Measurements from ENCODE around the gene PTCD2.
A peak's percentile ranks its signal among the peaks of the same experiment; 100 is the strongest.
"Not testable (repeated sequence)": the region's sequence is repeated elsewhere in the genome, so short reads cannot be mapped to it uniquely, and the experiment has no call there.

The PTCD2 gene

GRCh38 chr5:72319976-72320752 is at the start of gene PTCD2, which contains the start of gene MRPS27:
TSS of gene PTCD2 (plus strand) at chr5:72320373. CDS start at chr5:72320383, 10 bp downstream.
TSS of gene MRPS27 (minus strand) at chr5:72320240. CDS start at chr5:72320221, 19 bp downstream.
- peak; percentile 96 to 98 for DNase-seq

- no peak for DNase-seq
Observed at GRCh38 chr5:72271702-72272101, 48.5 kb upstream of the PTCD2 start.

- no peak for DNase-seq
Observed at GRCh38 chr5:72272398-72272797, 47.8 kb upstream of the PTCD2 start.

GRCh38 chr5:72273547-72273946 is 46.6 kb upstream of the PTCD2 start:
- DNase-seq = no peak

- no peak for DNase-seq
Observed at GRCh38 chr5:72276219-72276752, 43.9 kb upstream of the PTCD2 start.

GRCh38 chr5:72280581-72281069 is 39.5 kb upstream of the PTCD2 start:
- no peak for DNase-seq

- no peak for DNase-seq
Observed at GRCh38 chr5:72281430-72281763, 38.8 kb upstream of the PTCD2 start.

GRCh38 chr5:72281764-72282499 is 38.2 kb upstream of the PTCD2 start:
- DNase-seq = peak; percentile 6 to 7

DNA sequence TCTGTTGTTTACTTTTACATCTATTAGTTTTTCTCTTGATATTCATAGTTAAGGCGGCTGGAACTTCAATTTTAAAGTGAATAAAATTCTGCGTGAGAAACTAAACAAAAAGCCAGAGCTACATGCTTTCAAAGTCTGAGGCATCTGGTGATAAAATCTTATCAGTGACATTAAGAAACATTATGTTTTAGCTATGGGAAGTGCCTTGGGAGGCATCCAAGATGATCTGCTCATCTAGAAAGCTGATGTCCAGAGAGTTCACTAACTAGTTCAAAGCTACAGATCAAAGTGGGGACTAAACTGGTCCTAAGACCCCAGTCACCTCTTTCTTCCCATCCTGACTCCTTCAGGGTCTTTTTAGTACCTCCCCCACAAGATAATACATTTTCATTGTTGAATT is 37.3 kb upstream of the PTCD2 start:
- DNase-seq = no peak

DNA sequence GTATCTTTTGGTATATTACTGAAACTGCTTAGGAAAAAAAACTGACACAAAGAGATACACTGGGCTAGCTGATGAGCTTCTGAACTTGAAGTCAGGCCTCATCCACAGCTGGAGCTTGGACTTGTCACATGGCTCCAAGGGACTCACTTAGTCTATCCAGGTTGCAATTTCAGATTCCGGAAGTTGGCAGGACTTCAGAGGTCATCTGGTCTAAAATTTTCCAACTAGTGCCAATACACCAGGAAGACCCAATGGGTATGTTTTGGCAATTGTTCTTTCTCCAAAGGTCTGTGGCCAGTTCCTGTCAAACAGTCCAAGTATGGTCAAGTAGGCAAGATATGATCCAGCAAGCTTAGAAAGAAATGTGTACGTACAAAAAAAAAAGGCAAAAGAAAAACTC is 36.8 kb upstream of the PTCD2 start:
- DNase-seq = no peak

DNA sequence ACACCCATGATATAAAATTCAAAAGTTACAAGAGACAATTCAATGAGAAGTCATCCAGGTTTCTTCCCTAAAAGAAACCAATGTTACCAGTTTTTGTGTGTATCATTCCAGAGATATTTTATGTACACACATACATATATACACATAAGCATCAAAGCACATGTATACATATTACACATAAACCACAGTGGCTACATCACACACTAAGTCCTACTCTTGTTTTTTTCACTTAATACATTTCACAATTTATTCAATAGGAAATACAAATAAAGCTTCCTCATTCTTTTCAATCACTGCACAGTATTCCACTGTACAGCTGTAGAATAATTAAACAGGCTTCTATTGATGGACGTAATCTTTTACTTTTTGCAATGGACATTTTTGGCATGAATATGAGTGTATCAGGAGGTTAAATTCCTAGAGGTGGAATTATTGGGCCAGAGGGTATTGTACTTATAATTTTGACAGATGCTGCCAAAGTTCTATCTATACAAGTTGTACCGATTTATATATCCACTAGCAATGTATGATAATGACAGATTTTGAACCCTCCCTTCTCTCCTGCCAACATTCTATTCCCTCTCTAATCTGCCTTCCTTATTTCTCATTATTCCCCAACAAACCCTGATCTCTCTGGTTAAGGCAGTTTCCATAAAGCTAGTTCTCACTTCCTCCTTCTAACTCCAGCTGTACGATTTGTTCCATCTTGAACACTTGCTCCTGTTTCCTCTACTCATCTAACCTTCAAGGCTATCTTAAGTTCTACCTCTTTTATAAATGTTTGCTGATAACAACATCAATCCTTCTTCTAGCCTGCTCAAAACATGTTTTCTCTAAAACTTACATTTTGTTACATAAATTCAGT is 35.4 kb upstream of the PTCD2 start:
- DNase-seq = peak; percentile 26 to 31

DNA sequence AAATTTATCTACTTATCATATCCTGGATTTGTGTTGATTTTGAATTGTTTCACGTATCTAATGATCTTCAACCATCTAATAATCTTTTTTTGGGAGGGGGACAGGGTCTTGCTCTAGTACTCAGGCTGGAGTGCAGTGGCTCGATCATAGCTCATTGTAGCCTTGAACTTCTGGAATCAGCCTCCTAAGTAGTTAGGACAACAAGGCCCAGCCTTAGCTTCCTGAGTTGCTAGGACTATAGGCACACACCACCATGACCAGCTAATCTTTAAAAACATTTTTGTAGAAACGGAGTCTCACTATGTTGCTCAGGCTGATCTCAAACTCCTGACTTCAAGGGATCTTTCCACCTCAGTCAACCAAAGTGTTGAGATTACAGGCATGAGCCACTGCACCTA is 34.8 kb upstream of the PTCD2 start:
- DNase-seq = no peak

GRCh38 chr5:72286798-72287197 is 33.4 kb upstream of the PTCD2 start:
- DNase-seq = no peak

GRCh38 chr5:72288924-72289323 is 31.2 kb upstream of the PTCD2 start:
- DNase-seq = no peak

DNA sequence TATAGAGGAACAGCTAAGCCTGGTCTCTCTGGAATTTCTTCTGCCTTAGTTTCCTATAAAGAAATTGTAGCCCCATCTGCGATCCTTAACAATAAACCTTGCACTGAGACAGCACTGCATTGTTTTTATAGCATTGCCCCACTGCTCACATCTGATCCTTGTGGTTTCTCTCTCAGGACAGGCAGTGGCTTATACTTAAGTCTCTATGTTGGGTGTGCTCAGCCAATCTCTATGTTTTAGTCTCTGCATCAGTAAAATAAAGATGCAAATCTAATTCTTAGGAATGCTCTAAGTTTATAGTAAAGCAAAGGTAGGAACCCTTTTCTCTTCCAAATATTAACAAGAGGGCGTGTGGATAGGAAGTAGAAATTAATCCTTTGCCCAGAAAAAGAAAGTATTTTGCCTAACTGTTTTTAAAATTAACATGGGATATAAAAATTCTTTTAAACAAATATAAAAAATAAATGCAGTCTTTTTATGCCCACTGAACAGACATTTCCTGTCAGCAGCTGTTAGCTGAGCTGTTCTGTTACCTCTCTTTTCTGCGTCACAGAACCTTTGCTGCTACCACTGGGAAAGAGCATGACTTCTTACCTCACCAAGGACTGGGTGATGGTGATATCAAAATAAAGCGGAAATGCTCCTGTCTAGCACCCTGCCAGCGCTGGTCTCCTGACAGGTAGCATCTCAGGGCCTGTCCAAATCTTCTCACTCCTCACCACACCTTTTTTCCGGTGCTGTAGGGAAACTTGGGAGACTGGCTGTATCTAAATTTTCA is 29.6 kb upstream of the PTCD2 start:
- DNase-seq = no peak

GRCh38 chr5:72291601-72292000 is 28.6 kb upstream of the PTCD2 start:
- DNase-seq = no peak

DNA sequence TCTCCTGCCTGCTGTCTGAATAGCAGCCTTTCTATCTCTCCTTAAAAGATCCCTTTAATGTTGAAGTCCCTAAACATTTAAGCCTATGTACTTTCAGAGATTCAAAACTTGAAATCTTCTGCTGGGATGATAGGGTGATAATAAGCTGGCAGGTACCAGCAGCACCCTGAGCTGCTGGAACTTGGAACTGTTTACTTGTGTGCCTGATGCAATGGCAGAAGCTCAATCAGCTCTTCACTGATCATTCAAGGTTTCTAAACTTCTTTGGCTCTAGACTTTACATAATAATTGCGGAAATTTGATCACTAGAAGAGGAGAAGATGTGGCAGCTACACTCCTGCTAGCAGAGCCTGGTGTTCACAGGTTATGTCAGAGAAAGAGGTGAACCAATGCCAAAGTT is 27.8 kb upstream of the PTCD2 start:
- DNase-seq = no peak

DNA sequence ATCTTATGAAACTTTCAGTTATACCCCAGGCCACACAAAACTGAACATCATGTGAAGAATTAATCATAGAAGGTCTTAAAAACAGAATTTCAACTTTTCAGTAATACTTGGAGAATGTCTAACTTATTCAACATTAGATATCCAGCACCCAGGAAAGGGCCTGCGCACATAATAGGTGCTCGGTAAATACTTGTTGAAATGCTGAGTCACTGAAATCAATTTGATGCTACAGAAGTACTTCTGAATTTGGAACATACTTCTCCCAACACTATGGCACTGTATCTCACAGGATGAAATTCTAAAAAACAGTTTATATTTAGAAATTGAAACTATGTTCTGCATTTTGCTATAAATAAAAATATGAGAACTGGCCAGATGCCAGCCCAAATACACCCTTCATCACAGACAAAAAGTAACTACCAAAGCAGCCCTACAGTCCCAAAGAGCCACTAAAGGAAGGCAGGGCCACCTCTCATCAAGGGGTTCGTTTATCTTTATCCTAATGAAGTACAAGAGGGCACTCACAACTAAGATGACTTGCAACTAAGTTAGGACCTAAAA is 26.6 kb upstream of the PTCD2 start:
- DNase-seq = no peak

DNA sequence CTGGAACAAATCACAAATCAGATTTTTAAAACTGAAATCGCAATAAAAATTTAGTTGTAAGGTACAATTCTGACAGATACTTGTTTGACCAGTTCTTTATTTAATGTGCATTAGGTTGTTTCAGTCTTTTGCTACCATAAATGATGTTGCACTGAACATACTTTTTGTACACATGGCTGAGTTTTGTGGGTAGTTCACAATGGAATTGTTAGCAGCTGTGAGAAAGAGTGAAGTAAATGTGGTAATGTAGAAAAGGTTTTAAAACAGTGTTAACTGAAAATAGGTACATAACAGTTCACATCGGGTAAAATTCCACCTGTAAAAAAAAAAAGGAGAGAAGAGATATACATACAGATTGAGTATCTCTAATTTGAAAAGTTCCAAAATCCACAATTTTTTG is 25.7 kb upstream of the PTCD2 start:
- no peak for DNase-seq

GRCh38 chr5:72295539-72295938 is 24.6 kb upstream of the PTCD2 start:
- DNase-seq = no peak

- no peak for DNase-seq
Observed at GRCh38 chr5:72296256-72296655, 23.9 kb upstream of the PTCD2 start.

- not testable (repeated sequence) for DNase-seq
Observed at GRCh38 chr5:72298136-72298535, 22.0 kb upstream of the PTCD2 start.
